Omental fat pad (tissue), 4 donors: ENCODE data around the gene AP4B1. TPM values are rescaled to one million over a fixed set of nuclear protein-coding genes. Genes with fewer than 3 reads are reported as not detected.

Experiments
- ATAC-seq: fragments of 150-250 bp; one replicate; pipeline ENCODE4 v1.9.1; 2016; ENCODE audit warnings: mild to moderate bottlenecking, moderate library complexity; ENCODE audit not compliant: low FRiP score
- DNase-seq: peaks from one replicate; pipeline ENCODE4 v3.0.0-alpha.2; 2019; ENCODE audit warnings: low spot score
- CTCF ChIP-seq, 3 donors: fragments of 450-650 bp; IDR thresholded peaks; one replicate each; pipeline ENCODE4 v1.5.1; 2016 to 2017; ENCODE audit warnings: antibody characterized with exemption in 3 of 3, mild to moderate bottlenecking in 3 of 3, moderate library complexity in 2 of 3
- total RNA-seq, 4 donors: library from RNA; depleted of rRNA; stranded (reverse); fragments of >200 nt; gene quantifications; one replicate each; pipeline ENCODE4 v1.1.0, GENCODE V29; 2016

The AP4B1 gene
- total RNA-seq, 4 donors from 2014 or later = 9.3 to 17.2 (median 15.6) TPM

GRCh38 chr1:113871597-113872113, 32.9 kb downstream of the AP4B1 start, which contains the start of gene PTPN22:
PTPN22 (minus strand) TSS chr1:113871712.
- no peak for ATAC-seq
- DNase-seq = no peak

GRCh38 chr1:113870778-113871177, 33.8 kb downstream of the AP4B1 start:
- no peak for TF ChIP-seq CTCF (IDR thresholded peaks at IDR 0.05)
- ATAC-seq (no peak), DNase-seq (no peak)

More at GRCh38 chr1:113871597-113872113, 32.9 kb downstream of the AP4B1 start, which contains the start of gene PTPN22:
- TF ChIP-seq CTCF (IDR thresholded peaks at IDR 0.05) = no peak

GRCh38 chr1:113868387-113869083, 36.1 kb downstream of the AP4B1 start:
- no peak for TF ChIP-seq CTCF (IDR thresholded peaks at IDR 0.05)
- ATAC-seq = no peak
- DNase-seq = no peak

- ATAC-seq (no peak), DNase-seq (no peak)
- no peak for TF ChIP-seq CTCF (IDR thresholded peaks at IDR 0.05)
These were observed 43.0 kb downstream of the AP4B1 start for GRCh38 chr1:113861641-113862040.

- ATAC-seq (no peak), DNase-seq (no peak)
- TF ChIP-seq CTCF (IDR thresholded peaks at IDR 0.05) = no peak
These were observed 43.7 kb downstream of the AP4B1 start for GRCh38 chr1:113860891-113861290.

- no peak for TF ChIP-seq CTCF (IDR thresholded peaks at IDR 0.05)
- DNase-seq (no peak), ATAC-seq (no peak)
These were observed 45.0 kb downstream of the AP4B1 start for GRCh38 chr1:113859478-113860175.
